HepG2 (cell line): ENCODE measurements around the gene PLS1.

Source experiments
- EZH2 ChIP-seq: conservative IDR thresholded peaks from 2 replicates; pipeline ENCODE4 v1.6.1; 2012; ENCODE audit warnings: mild to moderate bottlenecking, low read depth, low read length, moderate library complexity
- TCF7 ChIP-seq: sonication (generic); IDR thresholded peaks from 2 replicates; pipeline ENCODE4 v1.6.1; 2016; ENCODE audit warnings: antibody characterized with exemption, low read depth
- ZNF138 ChIP-seq: sonication (generic); formaldehyde crosslinking; IDR thresholded peaks from 2 replicates; pipeline ENCODE4 v1.5.0; 2020; ENCODE audit warnings: mild to moderate bottlenecking, low read depth, missing genetic modification reagents
- TF ChIP-seq, protein P1 (sequence below): sonication (generic); formaldehyde crosslinking; IDR thresholded peaks from 2 replicates; pipeline ENCODE4 v1.5.0; 2020; ENCODE audit warnings: missing genetic modification reagents, mild to moderate bottlenecking, borderline replicate concordance

DNA sequence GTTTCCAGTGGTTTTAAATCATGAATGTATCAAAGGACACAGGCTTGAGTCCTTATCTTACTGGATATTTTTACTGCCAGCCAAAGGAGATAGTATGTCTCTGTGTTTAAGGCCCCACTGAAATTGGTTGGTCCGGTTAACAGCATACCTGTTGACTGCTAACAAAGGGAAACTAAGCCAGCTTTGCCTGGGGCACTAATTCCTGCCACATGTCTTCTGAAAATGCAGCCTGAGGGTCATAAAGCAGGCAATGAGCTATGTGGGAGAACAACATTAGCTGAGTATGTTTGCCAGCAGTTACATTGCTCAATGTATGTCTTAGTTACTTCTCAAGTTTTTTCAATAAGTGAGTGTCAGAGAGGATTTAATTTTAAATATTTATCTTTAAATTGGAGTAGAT, 12.4 kb downstream of the PLS1 start:
- TF ChIP-seq EZH2, result no peak
- TF ChIP-seq, protein P1, sequence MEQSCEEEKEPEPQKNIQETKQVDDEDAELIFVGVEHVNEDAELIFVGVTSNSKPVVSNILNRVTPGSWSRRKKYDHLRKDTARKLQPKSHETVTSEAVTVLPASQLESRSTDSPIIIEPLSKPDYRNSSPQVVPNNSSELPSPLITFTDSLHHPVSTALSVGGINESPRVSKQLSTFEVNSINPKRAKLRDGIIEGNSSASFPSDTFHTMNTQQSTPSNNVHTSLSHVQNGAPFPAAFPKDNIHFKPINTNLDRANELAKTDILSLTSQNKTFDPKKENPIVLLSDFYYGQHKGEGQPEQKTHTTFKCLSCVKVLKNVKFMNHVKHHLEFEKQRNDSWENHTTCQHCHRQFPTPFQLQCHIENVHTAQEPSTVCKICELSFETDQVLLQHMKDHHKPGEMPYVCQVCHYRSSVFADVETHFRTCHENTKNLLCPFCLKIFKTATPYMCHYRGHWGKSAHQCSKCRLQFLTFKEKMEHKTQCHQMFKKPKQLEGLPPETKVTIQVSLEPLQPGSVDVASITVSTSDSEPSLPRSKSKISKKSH (CRISPR knock-in tag), result no peak
- no peak for TF ChIP-seq TCF7
- TF ChIP-seq ZNF138 (CRISPR knock-in tag), result no peak
